GM23248 (cell line): ENCODE data around the gene PIK3CG. TPM values are rescaled to one million over a fixed set of nuclear protein-coding genes. Genes with fewer than 3 reads are reported as not detected.
A peak's percentile ranks its signal among the peaks of the same experiment; 100 is the strongest.

Source experiments
- DNase-seq: peaks from one replicate; pipeline ENCODE4 v3.0.0-alpha.2; 2015
- H2AFZ ChIP-seq: fragments of 200-600 bp; sonication (generic); 2 replicates; pipeline ENCODE4 v1.6.1; 2016; ENCODE audit warnings: antibody characterized with exemption
- H3F3A ChIP-seq: fragments of 200-600 bp; sonication (generic); 2 replicates; pipeline ENCODE4 v1.6.1; 2016; ENCODE audit warnings: mild to moderate bottlenecking, antibody characterized with exemption, mixed run types; ENCODE audit not compliant: insufficient read depth
- H3K27ac ChIP-seq: fragments of 200-600 bp; sonication (generic); 2 replicates; pipeline ENCODE4 v1.5.1; 2016; ENCODE audit warnings: mild to moderate bottlenecking
- H3K27me3 ChIP-seq: fragments of 200-600 bp; sonication (generic); replicated peaks from 2 replicates; pipeline ENCODE4 v1.6.1; 2016; ENCODE audit warnings: mild to moderate bottlenecking; ENCODE audit not compliant: insufficient read depth
- H3K36me3 ChIP-seq: fragments of 200-600 bp; sonication (generic); 2 replicates; pipeline ENCODE4 v1.6.1; 2016; ENCODE audit warnings: low read depth, mild to moderate bottlenecking
- H3K4me1 ChIP-seq: fragments of 200-600 bp; sonication (generic); 2 replicates; pipeline ENCODE4 v1.6.1; 2016; ENCODE audit warnings: mild to moderate bottlenecking; ENCODE audit not compliant: insufficient read depth
- H3K4me2 ChIP-seq: fragments of 200-600 bp; sonication (generic); one replicate; pipeline ENCODE4 v1.6.1; 2016; ENCODE audit warnings: mild to moderate bottlenecking; ENCODE audit not compliant: unreplicated experiment
- H3K4me3 ChIP-seq: fragments of 200-600 bp; sonication (generic); 2 replicates; pipeline ENCODE4 v1.5.1; 2016; ENCODE audit warnings: mild to moderate bottlenecking
- H3K79me2 ChIP-seq: fragments of 200-600 bp; sonication (generic); 2 replicates; pipeline ENCODE4 v1.6.1; 2016; ENCODE audit warnings: mild to moderate bottlenecking; ENCODE audit not compliant: insufficient read depth
- H3K9ac ChIP-seq: fragments of 200-600 bp; sonication (generic); 2 replicates; pipeline ENCODE4 v1.6.1; 2016; ENCODE audit warnings: mild to moderate bottlenecking
- H3K9me2 ChIP-seq: fragments of 200-600 bp; sonication (generic); 2 replicates; pipeline ENCODE4 v1.6.1; 2016; ENCODE audit warnings: mixed run types, mild to moderate bottlenecking, moderate library complexity; ENCODE audit not compliant: insufficient read depth
- H3K9me3 ChIP-seq: fragments of 200-600 bp; sonication (generic); one replicate; pipeline ENCODE4 v1.6.1; 2017; ENCODE audit warnings: low read depth
- H4K20me1 ChIP-seq: fragments of 200-600 bp; sonication (generic); 2 replicates; pipeline ENCODE4 v1.6.0; 2016; ENCODE audit not compliant: insufficient read depth
- EZH2 ChIP-seq: fragments of 200-600 bp; sonication (generic); IDR thresholded peaks from 2 replicates; pipeline ENCODE4 v1.6.1; 2018; ENCODE audit warnings: antibody characterized with exemption, mild to moderate bottlenecking; ENCODE audit not compliant: insufficient read depth, poor library complexity, severe bottlenecking
- EZH2phosphoT487 ChIP-seq: fragments of 200-600 bp; sonication (generic); IDR thresholded peaks from 2 replicates; pipeline ENCODE4 v1.6.1; 2018; ENCODE audit warnings: antibody characterized with exemption, moderate library complexity, mild to moderate bottlenecking, low read depth; ENCODE audit not compliant: insufficient read depth
- WGBS, 2 experiments: methylation state at CpG; one replicate each; pipeline ENCODE4 v1.1.6; 2015 to 2017; ENCODE audit warnings: low lambda C conversion rate in 2 of 2, low coverage in 1 of 2; ENCODE audit errors: missing lambda C conversion rate in 2 of 2; 5-methylcytosine and 5-hydroxymethylcytosine counted together
- in situ Hi-C: fragments of 300-500 bp; cut with MboI; formaldehyde crosslinking; loops from 2 replicates; pipeline ENCODE4 v1.15.0; 2020
- polyA plus RNA-seq: library from polyadenylated mRNA; unstranded; fragments of >200 nt; fragmentation: Nextera tagmentation; extraction: Ambion mirVana; gene quantifications from 2 replicates; pipeline ENCODE4 v1.2.1, GENCODE V29; 2016
- total RNA-seq: library from RNA; depleted of rRNA; stranded (reverse); fragments of >200 nt; shearing (Covaris generic); gene quantifications from 2 replicates; pipeline ENCODE4 v1.2.3, GENCODE V29; 2014

PIK3CG gene
- total and polyA plus RNA-seq, 2 experiments from 2014 or later: not detected

GRCh38 chr7:106863274-106863997 is 1.6 kb upstream of the PIK3CG start:
- H2AFZ ChIP-seq: peak overlapping the region; percentile 44; the same call in 1 of the 2 replicates

GRCh38 chr7:106864298-106865081 is 592 bp upstream of the PIK3CG start:
- no peak for DNase-seq
- no peak overlapping the region for H3K4me3 ChIP-seq
- no peaks in the 10 kb centered on the region for H3K36me3 ChIP-seq
- TF ChIP-seq EZH2phosphoT487 (no peak), EZH2 (no peak)
- WGBS, 2 experiments: 99 to 100% methylated on average over 2 of the region's 2 CpGs
- H3K9ac ChIP-seq: no peak overlapping the region
- no peak overlapping the region for H3K27ac ChIP-seq
- H2AFZ ChIP-seq: peak overlapping the region; percentile 20; the same call in 1 of the 2 replicates
- no peaks in the 10 kb centered on the region for H3F3A ChIP-seq
- in situ Hi-C loops: no loop called here
- H4K20me1 ChIP-seq: no peaks in the 10 kb centered on the region
- H3K9me2 ChIP-seq: no peaks in the 10 kb centered on the region
- no peaks in the 10 kb centered on the region for H3K27me3 ChIP-seq
- no peaks in the 10 kb centered on the region for H3K79me2 ChIP-seq
- H3K9me3 ChIP-seq: no peaks in the 10 kb centered on the region
- no peak overlapping the region for H3K4me2 ChIP-seq
- peaks cover 12% of the 10 kb centered on the region for H3K4me1 ChIP-seq

More at GRCh38 chr7:106863274-106863997, 1.6 kb upstream of the PIK3CG start:
- Histone ChIP-seq H3K9me2 (no peaks in the 10 kb centered on the region), H4K20me1 (no peaks in the 10 kb centered on the region), H3F3A (no peaks in the 10 kb centered on the region), H3K4me1 (peaks cover 12% of the 10 kb centered on the region), H3K27ac (no peak overlapping the region), H3K36me3 (no peaks in the 10 kb centered on the region), H3K9me3 (no peaks in the 10 kb centered on the region), H3K27me3 (no peaks in the 10 kb centered on the region), H3K9ac (no peak overlapping the region), H3K4me2 (no peak overlapping the region), H3K79me2 (no peaks in the 10 kb centered on the region), H3K4me3 (no peak overlapping the region)
- WGBS, 2 experiments: 36 to 52% methylated on average over 3 of the region's 3 CpGs
- TF ChIP-seq EZH2 (no peak), EZH2phosphoT487 (no peak)
- in situ Hi-C loops: no loop called here
- DNase-seq: no peak

GRCh38 chr7:106866298-106867281 is 1.5 kb downstream of the PIK3CG start:
- no peak for DNase-seq
- peaks cover 12% of the 10 kb centered on the region for H3K4me1 ChIP-seq
- H3K9ac ChIP-seq: no peak overlapping the region
- in situ Hi-C loops: no loop called here
- H3K4me2 ChIP-seq: no peak overlapping the region
- no peak overlapping the region for H2AFZ ChIP-seq
- H3K79me2 ChIP-seq: no peaks in the 10 kb centered on the region
- no peaks in the 10 kb centered on the region for H3K36me3 ChIP-seq
- 81 to 85% methylated on average over 5 of the region's 5 CpGs for WGBS, 2 experiments
- H3K9me3 ChIP-seq: no peaks in the 10 kb centered on the region
- H3K9me2 ChIP-seq: no peaks in the 10 kb centered on the region
- H4K20me1 ChIP-seq: no peaks in the 10 kb centered on the region
- H3F3A ChIP-seq: no peaks in the 10 kb centered on the region
- H3K27me3 ChIP-seq: no peaks in the 10 kb centered on the region
- TF ChIP-seq EZH2 (no peak), EZH2phosphoT487 (no peak)
- no peak overlapping the region for H3K4me3 ChIP-seq
- H3K27ac ChIP-seq: no peak overlapping the region

- Histone ChIP-seq H3K4me2 (no peak overlapping the region), H2AFZ (no peak overlapping the region)
Observed at GRCh38 chr7:106867641-106868351, 2.7 kb downstream of the PIK3CG start.

More at GRCh38 chr7:106867641-106868351, 2.7 kb downstream of the PIK3CG start:
- Histone ChIP-seq H3K36me3 (no peaks in the 10 kb centered on the region), H3K27me3 (no peaks in the 10 kb centered on the region), H3K9me3 (no peaks in the 10 kb centered on the region), H3K4me1 (peaks cover 9% of the 10 kb centered on the region), H3K27ac (no peak overlapping the region), H3K9ac (no peak overlapping the region), H3F3A (no peaks in the 10 kb centered on the region), H3K79me2 (no peaks in the 10 kb centered on the region), H3K9me2 (no peaks in the 10 kb centered on the region), H3K4me3 (no peak overlapping the region), H4K20me1 (no peaks in the 10 kb centered on the region)
- TF ChIP-seq EZH2: no peak
- TF ChIP-seq EZH2phosphoT487: no peak
- 89 to 92% methylated on average over 54 of the region's 54 CpGs for WGBS, 2 experiments
- no peak for DNase-seq
- in situ Hi-C loops: no loop called here
